ENCODE measurements around the gene CD47. TPM values are rescaled to one million over a fixed set of nuclear protein-coding genes. Genes with fewer than 3 reads are reported as not detected.

The CD47 gene
- total and polyA plus RNA-seq, 2 experiments from 2014 or later: 81.7 to 101 TPM

DNA sequence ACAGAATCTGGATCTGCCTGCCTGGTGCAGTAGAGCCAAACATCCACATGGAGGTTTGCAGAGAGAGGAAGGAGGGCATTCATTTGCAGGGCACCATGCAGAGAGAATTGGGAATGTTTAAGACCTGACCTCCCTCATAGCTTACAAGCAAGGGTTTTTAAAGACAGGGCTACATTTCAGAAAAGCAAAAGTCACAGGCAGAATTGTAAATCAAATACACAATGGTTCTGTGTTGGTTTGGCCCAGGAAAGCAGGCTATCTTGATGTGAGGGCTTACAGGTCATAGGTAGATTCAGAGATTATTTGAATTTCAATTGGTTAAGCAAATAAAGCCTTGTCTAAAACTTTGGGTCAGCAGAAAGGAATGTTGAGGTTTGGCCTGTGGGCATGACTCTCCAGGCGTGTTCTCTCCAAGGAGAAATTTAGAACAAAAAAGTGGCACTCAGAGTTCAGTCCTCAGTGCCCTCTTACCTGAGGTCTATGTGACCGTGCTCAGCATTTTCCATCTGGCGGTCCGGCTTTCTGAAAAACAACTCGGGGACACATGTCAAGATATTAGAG is 91.5 kb downstream of the CD47 start:
- 88% methylated on average over 5 of the region's 5 CpGs for WGBS (ENCODE audit: low lambda C conversion rate, missing lambda C conversion rate)
- TF ChIP-seq, protein P1, sequence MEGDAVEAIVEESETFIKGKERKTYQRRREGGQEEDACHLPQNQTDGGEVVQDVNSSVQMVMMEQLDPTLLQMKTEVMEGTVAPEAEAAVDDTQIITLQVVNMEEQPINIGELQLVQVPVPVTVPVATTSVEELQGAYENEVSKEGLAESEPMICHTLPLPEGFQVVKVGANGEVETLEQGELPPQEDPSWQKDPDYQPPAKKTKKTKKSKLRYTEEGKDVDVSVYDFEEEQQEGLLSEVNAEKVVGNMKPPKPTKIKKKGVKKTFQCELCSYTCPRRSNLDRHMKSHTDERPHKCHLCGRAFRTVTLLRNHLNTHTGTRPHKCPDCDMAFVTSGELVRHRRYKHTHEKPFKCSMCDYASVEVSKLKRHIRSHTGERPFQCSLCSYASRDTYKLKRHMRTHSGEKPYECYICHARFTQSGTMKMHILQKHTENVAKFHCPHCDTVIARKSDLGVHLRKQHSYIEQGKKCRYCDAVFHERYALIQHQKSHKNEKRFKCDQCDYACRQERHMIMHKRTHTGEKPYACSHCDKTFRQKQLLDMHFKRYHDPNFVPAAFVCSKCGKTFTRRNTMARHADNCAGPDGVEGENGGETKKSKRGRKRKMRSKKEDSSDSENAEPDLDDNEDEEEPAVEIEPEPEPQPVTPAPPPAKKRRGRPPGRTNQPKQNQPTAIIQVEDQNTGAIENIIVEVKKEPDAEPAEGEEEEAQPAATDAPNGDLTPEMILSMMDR (IDR thresholded peaks at IDR 0.05; ENCODE audit: poor library complexity): no peak
- TF ChIP-seq EZH2phosphoT487 (IDR thresholded peaks at IDR 0.05; ENCODE audit: low read depth, severe bottlenecking, unreplicated experiment) (no peak), EZH2 (IDR thresholded peaks at IDR 0.05; ENCODE audit: borderline replicate concordance) (no peak)
- peaks cover under 1% of the 10 kb centered on the region for H3K4me1 ChIP-seq (ENCODE audit: insufficient read depth)
- H3K27ac ChIP-seq: no peak overlapping the region
- H3K79me2 ChIP-seq: no peaks in the 10 kb centered on the region
- H3K9me2 ChIP-seq (replicated peaks; ENCODE audit: insufficient read depth): no peaks in the 10 kb centered on the region
- H3K9me3 ChIP-seq (ENCODE audit: low read depth): no peaks in the 10 kb centered on the region
- no peak overlapping the region for H2AFZ ChIP-seq
- H3K4me2 ChIP-seq: no peak overlapping the region
- no peak for DNase-seq (ENCODE audit: low spot score)
- H3K36me3 ChIP-seq (replicated peaks; ENCODE audit: insufficient read depth, low read depth): no peaks in the 10 kb centered on the region
- no peaks in the 10 kb centered on the region for H3K27me3 ChIP-seq
- no peaks in the 10 kb centered on the region for H4K20me1 ChIP-seq (ENCODE audit: insufficient read depth, poor library complexity, severe bottlenecking)
- H3K4me3 ChIP-seq: no peak overlapping the region

DNA sequence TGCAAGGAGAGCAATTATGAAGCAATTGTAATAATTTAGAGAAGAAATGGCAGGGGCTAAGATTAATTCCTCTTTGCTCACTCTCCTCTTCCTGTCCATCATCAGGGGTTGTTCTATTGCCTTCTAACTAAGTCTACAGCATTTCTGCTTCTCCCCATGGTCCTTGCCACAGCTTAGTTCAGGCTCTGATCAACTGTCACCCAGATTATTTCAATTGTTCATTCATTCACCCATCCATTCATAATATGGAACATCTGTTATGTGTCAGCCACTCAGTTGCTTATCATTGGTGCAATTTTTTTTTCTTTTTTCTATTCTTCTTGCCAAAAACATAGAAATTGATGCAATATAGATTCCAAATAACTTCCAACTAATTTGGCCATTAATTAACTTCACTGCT is 93.2 kb downstream of the CD47 start:
- H3K4me1 ChIP-seq (ENCODE audit: insufficient read depth): peaks cover 10% of the 10 kb centered on the region
- H3K27me3 ChIP-seq: no peaks in the 10 kb centered on the region
- H3K4me2 ChIP-seq: no peak overlapping the region
- H3K4me3 ChIP-seq: no peak overlapping the region
- no peaks in the 10 kb centered on the region for H3K79me2 ChIP-seq
- H2AFZ ChIP-seq: no peak overlapping the region
- H3K9me2 ChIP-seq (replicated peaks; ENCODE audit: insufficient read depth): no peaks in the 10 kb centered on the region
- H3K36me3 ChIP-seq (replicated peaks; ENCODE audit: insufficient read depth, low read depth): no peaks in the 10 kb centered on the region
- TF ChIP-seq, protein P1 (IDR thresholded peaks at IDR 0.05; ENCODE audit: poor library complexity): no peak
- no peak for TF ChIP-seq EZH2 (IDR thresholded peaks at IDR 0.05; ENCODE audit: borderline replicate concordance)
- no peak for TF ChIP-seq EZH2phosphoT487 (IDR thresholded peaks at IDR 0.05; ENCODE audit: low read depth, severe bottlenecking, unreplicated experiment)
- DNase-seq (ENCODE audit: low spot score): no peak
- no peak overlapping the region for H3K27ac ChIP-seq
- no peaks in the 10 kb centered on the region for H3K9me3 ChIP-seq (ENCODE audit: low read depth)
- no peaks in the 10 kb centered on the region for H4K20me1 ChIP-seq (ENCODE audit: insufficient read depth, poor library complexity, severe bottlenecking)

DNA sequence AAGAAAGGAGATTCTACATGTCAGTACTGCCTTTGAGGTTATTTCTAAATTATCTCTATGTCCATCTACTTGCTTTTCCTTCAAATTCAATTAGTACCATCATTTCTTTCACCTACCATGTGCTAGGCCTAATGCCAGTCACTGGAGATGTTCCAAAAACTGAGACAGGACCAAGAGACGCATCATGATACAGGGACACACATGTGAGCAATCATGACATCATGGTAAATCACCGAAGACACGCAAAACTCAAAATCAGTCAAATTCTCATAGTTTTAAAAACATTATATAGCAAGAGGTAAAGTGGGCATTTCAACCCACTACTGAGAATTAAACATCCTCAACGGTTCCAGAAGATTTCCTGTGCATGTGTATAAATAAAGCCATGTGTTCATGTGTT is 95.0 kb downstream of the CD47 start:
- no peak overlapping the region for H3K4me2 ChIP-seq
- H3K27ac ChIP-seq: no peak overlapping the region
- WGBS (ENCODE audit: low lambda C conversion rate, missing lambda C conversion rate): 93% methylated on average over 4 of the region's 4 CpGs
- no peak overlapping the region for H3K4me3 ChIP-seq
- TF ChIP-seq, protein P1 (IDR thresholded peaks at IDR 0.05; ENCODE audit: poor library complexity): no peak
- TF ChIP-seq EZH2 (IDR thresholded peaks at IDR 0.05; ENCODE audit: borderline replicate concordance) (no peak), EZH2phosphoT487 (IDR thresholded peaks at IDR 0.05; ENCODE audit: low read depth, severe bottlenecking, unreplicated experiment) (no peak)
- peaks cover 10% of the 10 kb centered on the region for H3K4me1 ChIP-seq (ENCODE audit: insufficient read depth)
- no peak for DNase-seq (ENCODE audit: low spot score)
- no peaks in the 10 kb centered on the region for H3K36me3 ChIP-seq (replicated peaks; ENCODE audit: insufficient read depth, low read depth)
- no peaks in the 10 kb centered on the region for H3K79me2 ChIP-seq
- no peaks in the 10 kb centered on the region for H3K9me3 ChIP-seq (ENCODE audit: low read depth)
- H3K27me3 ChIP-seq: no peaks in the 10 kb centered on the region
- H3K9me2 ChIP-seq (replicated peaks; ENCODE audit: insufficient read depth): no peaks in the 10 kb centered on the region
- no peak overlapping the region for H2AFZ ChIP-seq
- H4K20me1 ChIP-seq (ENCODE audit: insufficient read depth, poor library complexity, severe bottlenecking): no peaks in the 10 kb centered on the region
